Mucosa of rectum (tissue), 2 donors: ENCODE measurements around the gene LILRB1.
"Not testable (repeated sequence)": the region's sequence is repeated elsewhere in the genome, so short reads cannot be mapped to it uniquely, and the experiment has no call there.

ENCODE experiments used
- H3K27ac ChIP-seq, 2 donors: one replicate each; pipeline ENCODE4 v1.7.0; 2013; ENCODE audit warnings: inconsistent platforms in 2 of 2, low read depth in 2 of 2, low read length in 2 of 2
- H3K27me3 ChIP-seq, 2 donors: one replicate each; pipeline ENCODE4 v1.7.0; 2013; ENCODE audit warnings: low read length in 2 of 2; ENCODE audit not compliant: control insufficient read depth in 2 of 2, insufficient read depth in 2 of 2
- H3K36me3 ChIP-seq, 2 donors: one replicate each; pipeline ENCODE4 v1.7.0; 2013; ENCODE audit warnings: low read length in 2 of 2; ENCODE audit not compliant: control insufficient read depth in 2 of 2, insufficient read depth in 2 of 2
- H3K4me1 ChIP-seq, 2 donors: one replicate each; pipeline ENCODE4 v1.7.0; 2013; ENCODE audit warnings: low read length in 2 of 2, mild to moderate bottlenecking in 1 of 2; ENCODE audit not compliant: control insufficient read depth in 2 of 2, insufficient read depth in 2 of 2
- H3K4me3 ChIP-seq, 2 donors: one replicate each; pipeline ENCODE4 v1.7.0; 2013; ENCODE audit warnings: low read length in 2 of 2
- H3K9ac ChIP-seq, 2 donors: one replicate each; pipeline ENCODE4 v1.7.0; 2013; ENCODE audit warnings: low read length in 2 of 2, low read depth in 1 of 2, mild to moderate bottlenecking in 1 of 2
- H3K9me3 ChIP-seq, 2 donors: one replicate each; pipeline ENCODE4 v1.7.0; 2013; ENCODE audit warnings: low read length in 2 of 2; ENCODE audit not compliant: control insufficient read depth in 2 of 2
- donor health status: healthy.
- donor health status: Normal muscosa, but diverticular disease.

The LILRB1 gene

DNA sequence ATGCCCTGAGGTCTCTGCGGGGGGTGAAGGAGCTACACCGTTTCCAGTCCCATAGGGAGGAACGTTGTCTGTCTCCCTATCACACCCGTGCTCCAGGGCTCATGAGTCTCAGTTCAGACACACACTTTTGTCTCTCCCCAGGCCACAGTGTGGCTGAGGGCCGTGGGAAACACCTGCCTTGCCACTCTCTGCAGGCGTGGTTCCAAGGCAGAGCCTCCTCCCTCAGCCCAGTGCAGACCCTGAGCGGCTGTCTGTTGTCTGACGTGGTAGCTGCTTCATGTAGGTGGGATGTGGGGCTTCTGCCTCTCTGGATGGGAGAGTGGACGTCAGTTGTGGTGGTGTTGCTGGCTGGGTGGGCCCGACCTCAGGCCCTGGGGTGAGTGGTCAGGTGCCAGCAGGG is 6.0 kb upstream of the LILRB1 start:
- not testable (repeated sequence) for H3K9me3 ChIP-seq, H3K9ac ChIP-seq, H3K4me1 ChIP-seq, H3K27me3 ChIP-seq, H3K4me3 ChIP-seq, H3K36me3 ChIP-seq
- peak overlapping the region in 1 of 2 donors; percentile 9 for H3K27ac ChIP-seq

DNA sequence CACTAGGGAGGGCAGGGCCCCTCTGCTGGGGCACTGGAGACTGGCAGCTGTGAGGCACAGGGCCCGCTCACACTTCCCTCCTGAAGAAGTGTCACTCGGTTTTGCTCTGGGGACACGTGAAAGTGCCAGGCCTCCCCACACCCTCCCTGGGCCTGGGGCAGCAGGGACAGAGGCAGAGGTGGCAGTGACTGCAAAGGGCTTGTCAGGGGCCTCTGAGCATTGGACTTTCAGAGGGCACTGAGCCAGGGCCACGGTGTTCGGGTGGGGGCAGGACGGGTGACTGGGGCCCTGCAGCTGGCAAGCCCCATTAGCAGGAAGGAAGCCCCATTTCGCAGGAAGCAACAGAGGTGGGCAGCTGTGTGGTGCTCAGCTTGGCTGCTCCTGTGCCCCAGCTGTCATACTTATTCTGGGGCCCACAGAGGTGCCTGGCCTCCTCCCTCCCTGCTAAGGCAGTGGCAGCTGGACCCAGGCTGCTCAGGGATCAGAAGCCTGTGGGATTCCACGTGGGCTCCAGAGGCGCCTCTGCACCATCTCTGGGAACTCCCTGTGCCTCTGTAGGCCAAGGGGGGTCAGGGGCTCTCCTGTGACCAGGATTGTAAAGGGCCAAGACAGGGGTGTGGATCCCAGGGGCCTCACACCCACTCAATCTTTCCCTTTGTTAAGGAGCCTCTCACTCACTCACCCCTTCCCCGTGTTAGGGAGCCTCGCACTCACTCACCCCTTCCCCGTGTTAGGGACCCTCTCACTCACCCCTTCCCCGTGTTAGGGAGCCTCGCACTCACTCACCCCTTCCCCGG is 5.2 kb upstream of the LILRB1 start:
- not testable (repeated sequence) for H3K9me3 ChIP-seq, H3K36me3 ChIP-seq, H3K4me1 ChIP-seq, H3K9ac ChIP-seq, H3K27me3 ChIP-seq, H3K4me3 ChIP-seq
- H3K27ac ChIP-seq: peak overlapping the region in 1 of 2 donors; percentile 9

DNA sequence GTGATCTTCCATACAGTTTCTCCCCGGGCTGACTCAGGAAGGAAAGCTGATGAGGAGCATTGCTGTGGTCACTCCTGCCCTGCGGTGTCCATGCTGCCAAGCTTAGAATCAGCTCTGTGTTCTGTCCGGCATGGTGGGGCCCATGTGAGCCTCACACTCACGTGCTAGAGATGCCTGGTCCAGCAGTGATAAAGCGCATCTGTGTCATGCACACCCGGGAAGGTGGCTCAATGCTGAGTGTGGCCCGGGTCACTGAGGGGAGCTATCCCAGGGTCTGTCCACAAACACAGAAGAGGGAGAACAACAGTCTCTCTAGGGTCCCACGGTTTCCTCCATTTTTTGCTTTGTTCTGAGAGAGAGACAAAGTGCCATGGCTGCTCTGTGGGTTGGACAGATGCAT is 3.5 kb upstream of the LILRB1 start:
- Histone ChIP-seq H3K27me3 (peaks cover 0 to 2% of the 10 kb centered on the region in 2 donors), H3K4me1 (no peaks in the 10 kb centered on the region), H3K9me3 (no peaks in the 10 kb centered on the region), H3K36me3 (no peaks in the 10 kb centered on the region), H3K27ac (no peak overlapping the region), H3K9ac (no peak overlapping the region), H3K4me3 (no peak overlapping the region)

DNA sequence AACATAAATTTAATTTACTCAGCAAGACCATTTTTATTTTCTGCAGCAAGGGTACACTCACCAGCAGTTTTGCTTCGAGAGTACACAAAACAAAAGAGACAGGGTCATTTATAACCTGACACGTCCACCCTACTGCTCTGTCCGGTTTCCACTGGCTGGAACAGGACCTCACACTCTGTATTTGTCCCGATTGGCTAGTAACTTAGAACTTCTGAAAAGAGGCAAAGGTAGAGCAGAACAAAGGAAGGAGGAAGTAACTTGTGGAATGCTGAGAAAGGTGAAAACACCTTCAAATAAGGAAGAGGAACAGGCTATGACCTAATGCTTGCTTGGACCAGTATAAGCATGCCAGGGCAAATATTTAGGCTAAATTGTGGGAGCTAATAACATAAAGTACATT is 2.4 kb upstream of the LILRB1 start:
- not testable (repeated sequence) for H3K27ac ChIP-seq, H3K4me1 ChIP-seq, H3K9ac ChIP-seq, H3K27me3 ChIP-seq, H3K9me3 ChIP-seq, H3K36me3 ChIP-seq, H3K4me3 ChIP-seq

DNA sequence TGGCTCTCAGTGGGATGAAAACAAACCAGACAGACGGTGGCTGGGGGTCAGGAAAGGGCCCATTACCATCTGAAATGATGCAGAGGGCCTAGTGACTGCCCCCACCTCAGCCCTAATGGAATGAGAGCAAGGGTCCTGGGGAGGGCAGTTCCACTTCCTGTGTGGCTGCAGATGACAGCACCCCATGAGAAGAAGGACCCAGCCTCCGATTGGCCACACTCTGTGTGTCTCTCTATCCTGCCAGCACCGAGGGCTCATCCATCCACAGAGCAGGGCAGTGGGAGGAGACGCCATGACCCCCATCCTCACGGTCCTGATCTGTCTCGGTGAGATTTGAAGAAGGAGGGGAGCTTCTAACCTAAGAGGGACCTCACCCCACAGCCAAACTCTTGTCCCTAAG is 498 bp downstream of the LILRB1 start:
- Histone ChIP-seq H3K4me3 (peak overlapping the region in 1 of 2 donors; percentile 35), H3K27me3 (peaks cover 0 to 2% of the 10 kb centered on the region in 2 donors), H3K4me1 (no peaks in the 10 kb centered on the region), H3K9me3 (no peaks in the 10 kb centered on the region), H3K27ac (no peak overlapping the region), H3K9ac (no peak overlapping the region), H3K36me3 (no peaks in the 10 kb centered on the region)

DNA sequence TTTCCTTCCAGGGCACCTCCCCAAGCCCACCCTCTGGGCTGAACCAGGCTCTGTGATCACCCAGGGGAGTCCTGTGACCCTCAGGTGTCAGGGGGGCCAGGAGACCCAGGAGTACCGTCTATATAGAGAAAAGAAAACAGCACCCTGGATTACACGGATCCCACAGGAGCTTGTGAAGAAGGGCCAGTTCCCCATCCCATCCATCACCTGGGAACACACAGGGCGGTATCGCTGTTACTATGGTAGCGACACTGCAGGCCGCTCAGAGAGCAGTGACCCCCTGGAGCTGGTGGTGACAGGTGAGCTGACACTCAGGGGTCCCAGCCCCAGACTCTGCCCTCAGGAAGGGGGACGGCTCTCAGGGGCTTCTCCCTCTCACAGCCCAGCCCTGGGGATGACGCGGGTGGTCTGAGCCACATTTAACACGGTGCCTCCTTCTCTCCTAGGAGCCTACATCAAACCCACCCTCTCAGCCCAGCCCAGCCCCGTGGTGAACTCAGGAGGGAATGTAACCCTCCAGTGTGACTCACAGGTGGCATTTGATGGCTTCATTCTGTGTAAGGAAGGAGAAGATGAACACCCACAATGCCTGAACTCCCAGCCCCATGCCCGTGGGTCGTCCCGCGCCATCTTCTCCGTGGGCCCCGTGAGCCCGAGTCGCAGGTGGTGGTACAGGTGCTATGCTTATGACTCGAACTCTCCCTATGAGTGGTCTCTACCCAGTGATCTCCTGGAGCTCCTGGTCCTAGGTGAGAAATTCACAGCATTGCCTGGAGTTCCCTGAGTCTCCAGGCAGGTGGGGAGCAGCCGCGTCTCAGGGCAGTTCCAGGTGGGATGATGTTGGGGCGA is 1.4 kb downstream of the LILRB1 start:
- not testable (repeated sequence) for H3K27ac ChIP-seq, H3K36me3 ChIP-seq, H3K4me1 ChIP-seq, H3K9ac ChIP-seq, H3K27me3 ChIP-seq, H3K9me3 ChIP-seq, H3K4me3 ChIP-seq

DNA sequence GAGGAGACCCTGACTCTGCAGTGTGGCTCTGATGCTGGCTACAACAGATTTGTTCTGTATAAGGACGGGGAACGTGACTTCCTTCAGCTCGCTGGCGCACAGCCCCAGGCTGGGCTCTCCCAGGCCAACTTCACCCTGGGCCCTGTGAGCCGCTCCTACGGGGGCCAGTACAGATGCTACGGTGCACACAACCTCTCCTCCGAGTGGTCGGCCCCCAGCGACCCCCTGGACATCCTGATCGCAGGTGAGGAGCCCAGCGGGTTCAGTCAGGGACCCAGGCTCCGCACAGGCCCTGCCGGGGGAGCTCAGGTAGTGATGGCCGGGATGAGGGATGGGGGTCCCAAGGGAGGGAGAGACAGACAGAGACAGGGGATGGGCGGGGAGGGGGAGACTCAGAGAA is 2.2 kb downstream of the LILRB1 start:
- not testable (repeated sequence) for H3K4me1 ChIP-seq, H3K9me3 ChIP-seq, H3K27me3 ChIP-seq, H3K27ac ChIP-seq, H3K4me3 ChIP-seq, H3K36me3 ChIP-seq, H3K9ac ChIP-seq

DNA sequence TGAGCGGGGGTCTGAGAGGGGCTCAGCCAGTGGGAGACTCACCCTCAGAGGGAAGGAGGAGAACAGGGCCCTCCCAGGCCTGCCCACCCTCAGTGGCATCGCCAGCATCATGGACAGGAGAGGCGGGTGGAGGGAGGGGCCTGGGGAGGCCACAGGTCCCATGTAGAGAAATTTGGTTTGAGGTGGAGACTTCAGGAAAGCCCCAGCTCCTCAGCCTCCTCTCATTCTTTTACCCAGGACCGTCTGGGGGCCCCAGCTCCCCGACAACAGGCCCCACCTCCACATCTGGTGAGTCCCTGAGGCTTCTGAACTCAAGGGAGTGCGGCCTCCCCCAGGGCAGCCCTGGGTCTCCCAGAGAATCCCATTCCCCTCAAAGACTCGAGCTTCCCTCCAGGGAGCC is 3.1 kb downstream of the LILRB1 start:
- H3K27ac ChIP-seq: no peak overlapping the region
- H3K9me3 ChIP-seq: no peaks in the 10 kb centered on the region
- no peak overlapping the region for H3K4me3 ChIP-seq
- no peak overlapping the region for H3K9ac ChIP-seq
- H3K27me3 ChIP-seq: peaks cover 0 to 2% of the 10 kb centered on the region in 2 donors
- H3K4me1 ChIP-seq: no peaks in the 10 kb centered on the region
- H3K36me3 ChIP-seq: no peaks in the 10 kb centered on the region

DNA sequence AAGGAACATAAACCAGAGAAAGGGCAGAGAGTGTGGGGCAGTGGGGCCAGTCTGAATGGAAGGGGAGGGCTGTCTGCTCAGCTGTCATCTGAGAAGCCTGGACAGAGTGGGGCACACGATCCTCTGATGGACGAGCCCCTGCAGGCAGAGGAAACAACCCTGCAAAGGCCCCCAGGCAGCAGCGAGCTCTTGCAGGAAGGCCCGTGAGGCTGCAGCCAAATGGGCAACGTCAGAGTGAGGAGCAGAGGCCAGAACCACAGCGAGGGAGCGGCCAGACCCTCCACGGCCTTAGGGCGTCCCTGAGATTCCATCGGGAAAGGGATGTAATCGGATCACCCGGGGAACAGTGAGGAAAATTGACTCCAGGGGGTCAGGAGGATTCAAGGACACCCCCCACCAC is 5.8 kb downstream of the LILRB1 start:
- not testable (repeated sequence) for H3K36me3 ChIP-seq, H3K4me3 ChIP-seq, H3K9ac ChIP-seq, H3K27ac ChIP-seq, H3K4me1 ChIP-seq, H3K9me3 ChIP-seq, H3K27me3 ChIP-seq

DNA sequence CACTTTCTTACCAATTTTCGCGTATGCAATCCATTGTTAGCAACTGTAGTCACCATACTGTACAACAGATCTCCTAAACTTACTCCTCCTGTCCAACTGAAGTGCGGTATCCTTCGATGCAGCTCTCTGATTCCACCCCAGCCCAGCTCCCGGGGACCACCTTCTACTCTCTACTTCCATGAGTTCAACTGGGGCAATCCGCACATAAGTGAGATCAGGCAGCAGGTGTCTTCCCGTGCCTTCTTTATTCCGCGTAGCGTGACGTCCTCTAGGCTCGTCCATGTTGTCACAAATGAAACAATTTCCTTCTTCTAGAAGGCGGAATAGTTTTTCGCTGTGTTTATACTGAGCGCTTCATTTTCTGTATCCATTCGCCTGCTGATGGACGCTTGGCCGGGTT is 8.4 kb downstream of the LILRB1 start:
- Histone ChIP-seq H3K9me3 (no peaks in the 10 kb centered on the region), H3K27me3 (no peaks in the 10 kb centered on the region), H3K27ac (no peak overlapping the region), H3K9ac (no peak overlapping the region), H3K4me3 (no peak overlapping the region), H3K4me1 (no peaks in the 10 kb centered on the region), H3K36me3 (no peaks in the 10 kb centered on the region)
